IMR-90 (cell line): ENCODE measurements around the gene ASCL5. TPM values are rescaled to one million over a fixed set of nuclear protein-coding genes. Genes with fewer than 3 reads are reported as not detected.

ENCODE experiments used
- ATAC-seq: fragments of 200-7000 bp; cut with Tn5 transposase; 2 replicates; pipeline ENCODE4 v1.9.1; 2020; ENCODE audit warnings: low read depth, mild to moderate bottlenecking, moderate library complexity
- BruUV-seq: library from RNA; stranded (reverse); fragments of 400-500 nt; replicated peaks from 2 replicates; lab custom pipeline; 2021; lab: Mats Ljungman, UMichigan
- CTCF ChIA-PET: fragments of 300-600 bp; formaldehyde crosslinking; extraction: SDS; loops from one replicate; lab custom pipeline; 2021; ENCODE audit warnings: antibody characterized with exemption; lab: Yijun Ruan, JAX
- POLR2A ChIA-PET: fragments of 300-600 bp; sonication (Branson Sonifier 250); formaldehyde crosslinking; loops from one replicate; lab custom pipeline; 2022; ENCODE audit warnings: antibody characterized with exemption; ENCODE audit not compliant: unreplicated experiment; lab: Charles Lee
- DNase-seq: peaks from one replicate; pipeline ENCODE4 v3.0.0; 2013
- H2AFZ ChIP-seq: replicated peaks from 2 replicates; pipeline ENCODE3; 2013; ENCODE audit warnings: low read length, mild to moderate bottlenecking; ENCODE audit not compliant: poor library complexity
- H2AK5ac ChIP-seq: 2 replicates; pipeline ENCODE4 v1.6.1; 2013; ENCODE audit warnings: low read depth, low read length, inconsistent platforms
- H2AK9ac ChIP-seq: replicated peaks from 2 replicates; pipeline ENCODE3; 2013; ENCODE audit warnings: mild to moderate bottlenecking, low read depth, low read length, moderate library complexity; ENCODE audit not compliant: poor library complexity
- H2BK120ac ChIP-seq: 2 replicates; pipeline ENCODE4 v1.6.1; 2013; ENCODE audit warnings: low read depth, low read length, inconsistent platforms
- H2BK15ac ChIP-seq: 3 replicates; pipeline ENCODE4 v1.6.1; 2013; ENCODE audit warnings: low read depth, low read length, inconsistent platforms
- H2BK20ac ChIP-seq: 2 replicates; pipeline ENCODE4 v1.6.1; 2013; ENCODE audit warnings: low read depth, mild to moderate bottlenecking, inconsistent platforms, low read length, moderate library complexity
- H2BK5ac ChIP-seq: 2 replicates; pipeline ENCODE4 v1.6.1; 2013; ENCODE audit warnings: mild to moderate bottlenecking, low read depth, low read length, inconsistent platforms; ENCODE audit not compliant: poor library complexity, severe bottlenecking
- H3K14ac ChIP-seq: replicated peaks from 2 replicates; pipeline ENCODE4 v1.6.1; 2013; ENCODE audit warnings: low read depth, low read length, inconsistent platforms
- H3K18ac ChIP-seq: 2 replicates; pipeline ENCODE4 v1.6.1; 2013; ENCODE audit warnings: low read depth, low read length, control low read depth
- H3K23ac ChIP-seq: 2 replicates; pipeline ENCODE4 v1.6.1; 2013; ENCODE audit warnings: low read depth, low read length, inconsistent platforms
- H3K27ac ChIP-seq: 2 replicates; pipeline ENCODE4 v1.5.1; 2013; ENCODE audit warnings: mild to moderate bottlenecking, control low read depth, low read length; ENCODE audit not compliant: insufficient read depth
- H3K27me3 ChIP-seq: 2 replicates; pipeline ENCODE4 v1.6.1; 2013; ENCODE audit warnings: low read length; ENCODE audit not compliant: control insufficient read depth, insufficient read depth
- H3K36me3 ChIP-seq: 2 replicates; pipeline ENCODE4 v1.6.1; 2013; ENCODE audit warnings: low read length, mixed read lengths; ENCODE audit not compliant: control insufficient read depth, insufficient read depth
- H3K4ac ChIP-seq: 2 replicates; pipeline ENCODE4 v1.6.1; 2013; ENCODE audit warnings: low read depth, low read length, inconsistent platforms
- H3K4me1 ChIP-seq: 2 replicates; pipeline ENCODE4 v1.6.1; 2013; ENCODE audit warnings: low read length, mixed read lengths; ENCODE audit not compliant: control insufficient read depth, insufficient read depth
- H3K4me2 ChIP-seq: 2 replicates; pipeline ENCODE4 v1.6.1; 2013; ENCODE audit warnings: low read depth, mild to moderate bottlenecking, control low read depth, low read length, moderate library complexity
- H3K4me3 ChIP-seq: 2 replicates; pipeline ENCODE4 v1.5.1; 2013; ENCODE audit warnings: low read depth, mild to moderate bottlenecking, control low read depth, low read length, moderate library complexity; ENCODE audit not compliant: insufficient read depth
- H3K56ac ChIP-seq: 2 replicates; pipeline ENCODE4 v1.6.1; 2013; ENCODE audit warnings: low read length, inconsistent platforms; ENCODE audit not compliant: insufficient read depth; ENCODE audit errors: extremely low read depth
- H3K79me1 ChIP-seq, 2 experiments: 2 replicates each; pipeline ENCODE4 v1.6.1; 2013; ENCODE audit warnings: low read length in 2 of 2, inconsistent platforms in 1 of 2, low read depth in 1 of 2
- H3K9ac ChIP-seq: 2 replicates; pipeline ENCODE4 v1.6.1; 2013; ENCODE audit warnings: low read depth, low read length, control low read depth
- H3K9me1 ChIP-seq: 2 replicates; pipeline ENCODE4 v1.6.1; 2013; ENCODE audit warnings: low read length, inconsistent platforms; ENCODE audit not compliant: insufficient read depth
- H3K9me3 ChIP-seq: 2 replicates; pipeline ENCODE4 v1.6.1; 2013; ENCODE audit warnings: low read length; ENCODE audit not compliant: control insufficient read depth, insufficient read depth
- H4K20me1 ChIP-seq: 2 replicates; pipeline ENCODE4 v1.6.1; 2013; ENCODE audit warnings: low read length, inconsistent platforms; ENCODE audit not compliant: insufficient read depth
- H4K5ac ChIP-seq: 2 replicates; pipeline ENCODE4 v1.6.1; 2013; ENCODE audit warnings: mild to moderate bottlenecking, low read depth, low read length, control low read depth
- H4K8ac ChIP-seq, 2 experiments: 2 replicates each; pipeline ENCODE4 v1.6.1; 2013; ENCODE audit warnings: low read depth in 2 of 2, low read length in 2 of 2, control low read depth in 1 of 2, inconsistent platforms in 1 of 2
- H4K91ac ChIP-seq: 2 replicates; pipeline ENCODE4 v1.6.1; 2013; ENCODE audit warnings: low read depth, low read length, inconsistent platforms; ENCODE audit not compliant: insufficient read depth
- CEBPB ChIP-seq: IDR thresholded peaks from 2 replicates; pipeline ENCODE4 v1.6.1; 2012; ENCODE audit warnings: low read depth, low read length, improper control_type of control experiment
- ELK1 ChIP-seq: fragments of 150-350 bp; IDR thresholded peaks from 2 replicates; pipeline ENCODE4 v1.6.1; 2016; ENCODE audit warnings: low read depth, mild to moderate bottlenecking, low read length, moderate library complexity, borderline replicate concordance
- FOS ChIP-seq: fragments of 150-350 bp; IDR thresholded peaks from 2 replicates; pipeline ENCODE4 v1.6.1; 2016; ENCODE audit warnings: low read depth, low read length
- MAFK ChIP-seq: IDR thresholded peaks from 2 replicates; pipeline ENCODE4 v1.6.1; 2012; ENCODE audit warnings: low read depth, low read length, improper control_type of control experiment
- MAZ ChIP-seq: IDR thresholded peaks from 2 replicates; pipeline ENCODE4 v1.6.1; 2012; ENCODE audit warnings: low read depth, mild to moderate bottlenecking, low read length, improper control_type of control experiment, moderate library complexity, borderline replicate concordance
- MXI1 ChIP-seq: IDR thresholded peaks from 2 replicates; pipeline ENCODE4 v1.6.1; 2012; ENCODE audit warnings: low read depth, mild to moderate bottlenecking, low read length, moderate library complexity, borderline replicate concordance
- NFE2L2 ChIP-seq: fragments of 150-350 bp; IDR thresholded peaks from 2 replicates; pipeline ENCODE4 v1.6.1; 2016; ENCODE audit warnings: low read depth, mild to moderate bottlenecking, low read length
- RCOR1 ChIP-seq: IDR thresholded peaks from 2 replicates; pipeline ENCODE4 v1.6.1; 2012; ENCODE audit warnings: mild to moderate bottlenecking, low read length, improper control_type of control experiment; ENCODE audit not compliant: insufficient replicate concordance
- RFX5 ChIP-seq: IDR thresholded peaks from 2 replicates; pipeline ENCODE4 v1.8.0; 2012; ENCODE audit warnings: low read depth, mild to moderate bottlenecking, low read length, moderate library complexity
- WGBS, 2 experiments: methylation state at CpG; one replicate each; pipeline versions ENCODE4 v1.1.5 to v1.1.7; 2013; ENCODE audit warnings: missing lambda C conversion rate in 2 of 2; ENCODE audit not compliant: insufficient read length in 1 of 2; ENCODE audit errors: extremely low coverage in 2 of 2; 5-methylcytosine and 5-hydroxymethylcytosine counted together
- dilution Hi-C: fragments of 300-500 bp; cut with HindIII; formaldehyde crosslinking; loops from one replicate; pipeline ENCODE4 v1.14.3; 2018; ENCODE audit warnings: low sequenced_read_pairs; ENCODE audit not compliant: unreplicated experiment
- in situ Hi-C: fragments of 300-500 bp; cut with MboI; formaldehyde crosslinking; loops from 3 replicates; pipeline ENCODE4 v1.14.3; 2019; ENCODE audit warnings: low sequenced_read_pairs, inconsistent platforms, mixed read lengths
- intact Hi-C: fragments of 100-400 bp; cut with micrococcal nuclease; formaldehyde crosslinking; loops from 2 replicates; pipeline ENCODE4 v1.10.0; 2022
- polyA plus RNA-seq, 3 experiments: library from polyadenylated mRNA; depleted of rRNA; stranded (reverse); fragments of >200 nt; gene quantifications; 2 replicates each; pipeline ENCODE4 v1.2.3, GENCODE V29; 2012; ENCODE audit warnings: low replicate concordance in 1 of 3
- total RNA-seq: library from RNA; depleted of rRNA; stranded (reverse); fragments of >200 nt; gene quantifications from 2 replicates; pipeline ENCODE4 v1.2.3, GENCODE V29; 2012

The ASCL5 gene
- total and polyA plus RNA-seq, 2 of the 4 experiments (the other 2 are of a cell fraction), result not detected

DNA sequence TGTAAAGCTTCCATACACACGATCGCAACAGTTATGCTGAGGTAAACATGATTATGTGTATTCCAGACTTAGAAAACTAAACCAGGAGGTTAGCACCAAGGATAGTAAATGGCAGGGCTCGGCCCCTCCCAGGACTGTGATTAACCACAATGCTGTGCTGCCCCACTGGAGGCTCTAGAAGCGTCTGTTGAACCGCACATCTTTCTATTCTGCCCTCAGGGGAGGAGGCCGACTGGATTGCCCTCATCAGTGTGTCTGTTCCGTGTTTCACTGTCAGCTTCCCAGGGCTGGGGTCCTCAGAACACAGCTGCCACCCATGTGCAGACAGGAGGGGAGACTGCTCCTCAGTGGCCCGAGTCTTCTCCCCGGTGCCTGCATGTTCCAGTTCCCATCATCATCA is 12.8 kb upstream of the ASCL5 start:
- H2BK120ac ChIP-seq, result no peak overlapping the region
- H3K79me1 ChIP-seq, result peaks cover 0 to 18% of the 10 kb centered on the region in 2 experiments; a peak in 2 of 4 replicates
- H2AFZ ChIP-seq, result no peak overlapping the region
- H3K4me3 ChIP-seq, result no peak overlapping the region
- H4K20me1 ChIP-seq, result peaks cover 30% of the 10 kb centered on the region
- no peak overlapping the region for H2BK20ac ChIP-seq
- intact Hi-C loops, result no loop called here
- H3K9me3 ChIP-seq, result no peaks in the 10 kb centered on the region
- ChIA-PET POLR2A (no interaction called here), CTCF (no interaction called here)
- H3K27me3 ChIP-seq, result no peaks in the 10 kb centered on the region
- ATAC-seq (no peak), DNase-seq (no peak)
- no peak overlapping the region for H3K23ac ChIP-seq
- H2AK9ac ChIP-seq, result no peak overlapping the region
- dilution Hi-C loops, result no loop called here
- TF ChIP-seq RFX5 (no peak), NFE2L2 (no peak), MAFK (no peak), RCOR1 (no peak), ELK1 (no peak), FOS (no peak), CEBPB (no peak), MXI1 (no peak), MAZ (no peak)
- H4K8ac ChIP-seq, result no peak overlapping the region
- H3K9me1 ChIP-seq, result peaks cover 22% of the 10 kb centered on the region
- no peak overlapping the region for H4K91ac ChIP-seq
- BruUV-seq, result no TSS peak
- H2AK5ac ChIP-seq, result no peak overlapping the region
- H2BK15ac ChIP-seq, result no peak overlapping the region
- no peak overlapping the region for H4K5ac ChIP-seq
- 100% methylated on average over 2 of the region's 9 CpGs; no CpG with 5 or more reads in 1 of the 2 experiments for WGBS, 2 experiments
- no peak overlapping the region for H2BK5ac ChIP-seq
- peaks cover 13% of the 10 kb centered on the region for H3K4me1 ChIP-seq
- no peak overlapping the region for H3K56ac ChIP-seq
- H3K36me3 ChIP-seq, result peaks cover 62% of the 10 kb centered on the region
- H3K4me2 ChIP-seq, result no peak overlapping the region
- in situ Hi-C loops, result no loop called here
- no peak overlapping the region for H3K4ac ChIP-seq
- no peak overlapping the region for H3K9ac ChIP-seq
- no peak overlapping the region for H3K18ac ChIP-seq
- no peak overlapping the region for H3K27ac ChIP-seq
- H3K14ac ChIP-seq, result no peak overlapping the region
